ENCODE data around the gene IL27RA.
A peak's percentile ranks its signal among the peaks of the same experiment; 100 is the strongest.

IL27RA gene

DNA sequence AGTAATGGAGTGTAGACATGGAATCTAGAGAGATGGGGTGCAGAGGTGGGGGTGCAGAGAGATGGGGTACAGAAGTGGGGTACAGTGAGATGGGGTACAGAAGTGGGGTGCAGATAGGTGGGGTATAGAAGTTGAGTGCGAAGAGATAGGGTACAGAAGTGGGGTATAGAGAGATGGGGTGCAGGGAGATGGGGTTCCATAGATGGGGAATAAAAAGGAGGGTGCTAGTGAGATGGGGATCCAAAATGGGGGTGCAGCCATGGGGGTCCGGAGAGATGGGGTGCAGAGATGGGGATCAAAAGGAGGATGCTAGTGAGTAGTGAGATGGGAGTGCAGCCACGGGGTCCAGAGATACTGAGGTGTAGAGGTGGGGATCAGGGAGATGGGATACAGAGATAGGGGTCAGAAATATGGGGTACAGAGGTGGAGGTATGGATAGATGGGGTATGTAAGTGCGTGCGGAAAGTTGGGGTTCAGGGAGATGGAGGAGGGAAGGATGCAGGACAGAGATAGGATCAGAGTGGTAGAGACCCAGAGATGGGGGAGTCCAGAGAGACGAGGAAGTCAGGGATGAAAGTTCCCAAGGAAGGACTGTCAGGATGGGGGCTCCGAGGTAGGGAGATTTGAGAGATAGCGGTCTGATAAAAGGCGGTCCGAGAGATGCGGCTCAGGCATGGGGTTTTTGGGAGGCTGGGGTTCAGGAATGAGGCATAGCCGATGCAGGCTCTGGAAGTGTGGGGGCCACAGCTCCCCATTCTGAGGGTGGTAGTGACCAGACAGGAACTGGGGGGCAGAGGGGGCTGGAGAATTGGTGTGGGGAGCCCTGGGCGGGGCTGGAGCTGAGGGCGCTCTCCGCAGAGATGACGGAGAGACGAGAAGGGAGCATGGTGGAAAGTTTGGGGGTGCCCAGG is 26.9 kb downstream of the IL27RA start:
- Mint-ChIP-seq H3K4me3 (peak overlapping the region; percentile 64 to 85 (median 84)), H3K27ac (no peak overlapping the region), H3K36me3 (ENCODE audit: low read depth) (peaks cover 9% of the 10 kb centered on the region), H3K27me3 (ENCODE audit: low read depth) (peaks cover 52% of the 10 kb centered on the region), H3K4me1 (peaks cover 4% of the 10 kb centered on the region), H3K9me3 (no peaks in the 10 kb centered on the region)
- TF ChIP-seq, protein P1, sequence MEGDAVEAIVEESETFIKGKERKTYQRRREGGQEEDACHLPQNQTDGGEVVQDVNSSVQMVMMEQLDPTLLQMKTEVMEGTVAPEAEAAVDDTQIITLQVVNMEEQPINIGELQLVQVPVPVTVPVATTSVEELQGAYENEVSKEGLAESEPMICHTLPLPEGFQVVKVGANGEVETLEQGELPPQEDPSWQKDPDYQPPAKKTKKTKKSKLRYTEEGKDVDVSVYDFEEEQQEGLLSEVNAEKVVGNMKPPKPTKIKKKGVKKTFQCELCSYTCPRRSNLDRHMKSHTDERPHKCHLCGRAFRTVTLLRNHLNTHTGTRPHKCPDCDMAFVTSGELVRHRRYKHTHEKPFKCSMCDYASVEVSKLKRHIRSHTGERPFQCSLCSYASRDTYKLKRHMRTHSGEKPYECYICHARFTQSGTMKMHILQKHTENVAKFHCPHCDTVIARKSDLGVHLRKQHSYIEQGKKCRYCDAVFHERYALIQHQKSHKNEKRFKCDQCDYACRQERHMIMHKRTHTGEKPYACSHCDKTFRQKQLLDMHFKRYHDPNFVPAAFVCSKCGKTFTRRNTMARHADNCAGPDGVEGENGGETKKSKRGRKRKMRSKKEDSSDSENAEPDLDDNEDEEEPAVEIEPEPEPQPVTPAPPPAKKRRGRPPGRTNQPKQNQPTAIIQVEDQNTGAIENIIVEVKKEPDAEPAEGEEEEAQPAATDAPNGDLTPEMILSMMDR (IDR thresholded peaks at IDR 0.05; ENCODE audit: unreplicated experiment in 3 of 3): no peak

- Mint-ChIP-seq H3K9me3 (no peaks in the 10 kb centered on the region), H3K4me3 (peak overlapping the region; percentile 64 to 85 (median 84)), H3K27ac (no peak overlapping the region), H3K36me3 (ENCODE audit: low read depth) (peaks cover 5% of the 10 kb centered on the region), H3K27me3 (ENCODE audit: low read depth) (peaks cover 48% of the 10 kb centered on the region), H3K4me1 (peaks cover 4% of the 10 kb centered on the region)
- TF ChIP-seq, protein P1 (IDR thresholded peaks at IDR 0.05; ENCODE audit: unreplicated experiment in 3 of 3): peak; percentile 42 to 54 (median 51)
These were observed 27.5 kb downstream of the IL27RA start for GRCh38 chr19:14059093-14059480.

DNA sequence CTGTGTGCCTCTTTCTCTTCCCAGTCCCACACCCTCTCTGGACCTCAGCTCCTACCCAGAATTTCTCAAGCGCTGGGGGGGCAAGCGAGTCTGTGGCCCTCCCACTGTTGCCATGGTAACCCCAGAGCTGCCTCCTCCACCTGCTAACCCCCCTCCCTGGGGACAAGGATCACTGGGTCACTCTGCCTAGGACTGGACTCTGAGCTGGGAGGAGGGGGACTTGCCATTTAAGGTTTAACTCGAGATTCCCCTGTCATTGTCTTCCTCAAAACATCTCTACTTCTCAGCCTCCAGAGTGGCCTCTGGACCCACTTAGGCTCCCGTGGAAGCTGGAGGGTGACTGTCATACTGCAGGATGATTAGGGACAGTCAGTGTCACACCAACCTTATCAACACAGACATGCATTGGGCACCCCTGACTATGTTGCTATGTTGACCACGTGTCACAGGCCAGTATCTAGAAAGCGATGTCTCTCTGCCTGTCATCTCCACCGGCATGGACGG is 28.1 kb downstream of the IL27RA start:
- Mint-ChIP-seq H3K36me3 (ENCODE audit: low read depth) (peaks cover 3% of the 10 kb centered on the region), H3K4me3 (peak overlapping the region; percentile 46 to 65 (median 62)), H3K27ac (peak overlapping the region in 1 of 3 experiments; percentile 20), H3K27me3 (ENCODE audit: low read depth) (peaks cover 47% of the 10 kb centered on the region), H3K9me3 (no peaks in the 10 kb centered on the region), H3K4me1 (peaks cover 4% of the 10 kb centered on the region)
- TF ChIP-seq, protein P1 (IDR thresholded peaks at IDR 0.05; ENCODE audit: unreplicated experiment in 3 of 3): no peak

DNA sequence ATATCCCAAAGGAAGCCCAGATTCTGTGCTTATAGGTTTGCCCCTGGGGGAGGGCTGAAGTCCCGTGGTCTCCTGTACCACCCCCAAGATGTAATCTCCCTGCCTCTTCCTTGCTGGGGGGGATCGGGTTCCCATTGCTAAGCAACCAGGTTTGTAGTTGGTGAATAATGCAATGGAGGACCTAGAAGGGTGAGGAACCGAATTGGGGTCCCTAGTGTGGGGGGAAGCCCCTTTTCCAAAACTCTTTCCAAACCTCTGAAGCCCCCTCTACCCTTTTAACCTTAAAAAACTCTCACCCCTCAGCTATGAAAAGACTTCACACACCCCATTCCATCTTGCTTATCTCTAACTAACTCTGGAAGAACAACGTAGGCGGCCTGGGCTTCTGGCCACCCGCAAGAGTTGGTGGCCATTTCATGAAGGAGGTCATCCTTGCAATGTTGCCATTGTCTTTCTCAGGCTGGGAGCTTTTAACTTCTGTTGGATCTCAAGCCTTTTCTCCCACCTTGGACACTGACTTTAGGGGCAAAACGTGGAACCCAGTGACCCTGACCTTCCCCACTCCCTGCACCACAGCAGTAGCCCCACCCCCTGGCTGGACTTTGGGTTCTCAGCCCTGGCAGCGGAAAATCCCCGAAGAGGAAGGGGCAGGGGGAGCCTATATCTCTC is 29.7 kb downstream of the IL27RA start:
- TF ChIP-seq, protein P1 (IDR thresholded peaks at IDR 0.05; ENCODE audit: unreplicated experiment in 3 of 3): no peak

GRCh38 chr19:14061751-14062557 is 30.4 kb downstream of the IL27RA start, which contains the start of gene PALM3:
PALM3 (minus strand) TSS chr19:14062076; CDS start chr19:14061980, 96 bp downstream.
- Mint-ChIP-seq H3K27ac (peak within 1 kb of the TSS in 2 of 3 experiments; percentile 23 to 72), H3K36me3 (ENCODE audit: low read depth) (no peaks in the 10 kb centered on the region), H3K9me3 (no peaks in the 10 kb centered on the region), H3K4me3 (peak within 1 kb of the TSS; percentile 6 to 23 (median 12)), H3K27me3 (ENCODE audit: low read depth) (peaks cover 43% of the 10 kb centered on the region), H3K4me1 (peaks cover 4% of the 10 kb centered on the region)
- TF ChIP-seq, protein P1 (IDR thresholded peaks at IDR 0.05; ENCODE audit: unreplicated experiment in 3 of 3): no peak

More for the DNA sequence above, 29.7 kb downstream of the IL27RA start:
- Mint-ChIP-seq H3K4me3 (peak overlapping the region; percentile 6 to 23 (median 12)), H3K36me3 (ENCODE audit: low read depth) (no peaks in the 10 kb centered on the region), H3K27ac (peak overlapping the region in 2 of 3 experiments; percentile 23 to 63), H3K9me3 (no peaks in the 10 kb centered on the region), H3K4me1 (peaks cover 4% of the 10 kb centered on the region), H3K27me3 (ENCODE audit: low read depth) (peaks cover 51% of the 10 kb centered on the region)

Measured in nephron (organoid).